K562 (cell line): ENCODE measurements around the gene LIPH. TPM values are rescaled to one million over a fixed set of nuclear protein-coding genes. Genes with fewer than 3 reads are reported as not detected.
A peak's percentile ranks its signal among the peaks of the same experiment; 100 is the strongest.

Experiments
- CEBPB ChIP-seq: fragments of 450-650 bp; IDR thresholded peaks from 2 replicates; pipeline ENCODE4 v1.6.1; 2016; ENCODE audit warnings: missing genetic modification characterization, missing compliant biosample characterization
- ETS2 ChIP-seq: IDR thresholded peaks from 2 replicates; pipeline ENCODE4 v1.6.1; 2016; ENCODE audit warnings: borderline replicate concordance, missing genetic modification characterization, mild to moderate bottlenecking, moderate library complexity, missing compliant biosample characterization; ENCODE audit not compliant: poor library complexity, severe bottlenecking
- FOXM1 ChIP-seq, 2 experiments: fragments of 450-650 bp in 1 of 2; sonication (generic) in 1 of 2; formaldehyde crosslinking in 1 of 2; IDR thresholded peaks; 2 replicates each; pipeline versions ENCODE4 v1.6.1 to v1.9.0; 2017 to 2022; ENCODE audit warnings: low read depth in 2 of 2, mild to moderate bottlenecking in 2 of 2, missing genetic modification reagents in 1 of 2, moderate library complexity in 1 of 2
- KDM5B ChIP-seq: fragments of 200-600 bp; sonication (generic); IDR thresholded peaks from 2 replicates; pipeline ENCODE4 v1.6.1; 2012; ENCODE audit warnings: low read depth, mild to moderate bottlenecking, moderate library complexity, low read length, control low read depth, inconsistent platforms; ENCODE audit not compliant: insufficient replicate concordance
- NFIC ChIP-seq: fragments of 450-650 bp; IDR thresholded peaks from 2 replicates; pipeline ENCODE4 v1.6.1; 2017; ENCODE audit warnings: mild to moderate bottlenecking, inconsistent platforms
- POLR2AphosphoS5 ChIP-seq: IDR thresholded peaks from 2 replicates; pipeline ENCODE4 v1.6.1; 2011; ENCODE audit warnings: mild to moderate bottlenecking, low read depth, low read length, moderate library complexity; ENCODE audit not compliant: control insufficient read depth, insufficient read depth
- PYGO2 ChIP-seq: fragments of 450-650 bp; IDR thresholded peaks from 2 replicates; pipeline ENCODE4 v1.6.1; 2016; ENCODE audit warnings: mild to moderate bottlenecking, missing genetic modification characterization, moderate library complexity, missing compliant biosample characterization
- SMARCA5 ChIP-seq: fragments of 450-650 bp; IDR thresholded peaks from 2 replicates; pipeline ENCODE4 v1.6.1; 2016
- SMC3 ChIP-seq: conservative IDR thresholded peaks from 2 replicates; pipeline ENCODE4 v1.6.1; 2011; ENCODE audit warnings: low read depth, low read length, improper control_type of control experiment; ENCODE audit not compliant: insufficient read depth
- THRAP3 ChIP-seq: fragments of 450-650 bp; IDR thresholded peaks from 2 replicates; pipeline ENCODE4 v1.6.1; 2016; ENCODE audit warnings: mild to moderate bottlenecking, inconsistent platforms, borderline replicate concordance
- U2AF2 ChIP-seq: fragments of 200-400 bp; formaldehyde crosslinking; optimal IDR thresholded peaks from 2 replicates; pipeline ENCODE3; 2017; ENCODE audit warnings: low read depth, mild to moderate bottlenecking, low read length
- WHSC1 ChIP-seq: IDR thresholded peaks from one replicate; pipeline ENCODE4 v1.6.1; 2012; ENCODE audit warnings: low read length, control low read depth, inconsistent platforms
- ZFP30 ChIP-seq: fragments of 250-450 bp; sonication (Bioruptor Pico); IDR thresholded peaks from 2 replicates; pipeline ENCODE4 v1.8.0; 2022; ENCODE audit warnings: moderate library complexity, mild to moderate bottlenecking, inconsistent platforms, borderline replicate concordance
- ZKSCAN8 ChIP-seq: fragments of 200-800 bp; sonication (Bioruptor generic); IDR thresholded peaks from 2 replicates; pipeline ENCODE4 v1.6.1; 2016; ENCODE audit warnings: missing genetic modification characterization, missing compliant biosample characterization
- ZNF134 ChIP-seq: fragments of 250-450 bp; sonication (Bioruptor Pico); conservative IDR thresholded peaks from 2 replicates; pipeline ENCODE4 v1.4.0; 2020
- polyA plus RNA-seq, 8 experiments: library from polyadenylated mRNA; depleted of rRNA in 4 of 8; stranded (reverse) in 5 of 8; unstranded in 3 of 8; fragments of >200 nt; fragmentation: Nextera tagmentation in 2 of 8; fragmentation: Illumina TruSeq in 1 of 8; extraction: Ambion mirVana in 2 of 8; extraction: Trizol in 1 of 8; gene quantifications; 2 replicates each; pipeline versions ENCODE4 v1.2.1 to v1.2.3, GENCODE V29; 2011 to 2014; ENCODE audit warnings: inconsistent platforms in 1 of 8, missing spikeins in 1 of 8
- total RNA-seq, 7 experiments: library from RNA; depleted of rRNA in 6 of 7; stranded (reverse); fragments of >200 nt in 6 of 7; fragmentation: Illumina TruSeq in 2 of 7; extraction: Trizol in 2 of 7; gene quantifications; 2 replicates each; pipeline versions ENCODE4 v1.2.1 to v1.2.3, GENCODE V29; 2011 to 2021; ENCODE audit warnings: low replicate concordance in 1 of 7
- TF ChIP-seq, protein P1 (sequence below): fragments of 450-650 bp; IDR thresholded peaks from 2 replicates; pipeline ENCODE4 v1.6.1; 2016; ENCODE audit warnings: missing biosample characterization, missing genetic modification characterization
- TF ChIP-seq, protein P2 (sequence below): fragments of 250-450 bp; sonication (Bioruptor Pico); IDR thresholded peaks from 2 replicates; pipeline ENCODE4 v1.8.0; 2022; ENCODE audit warnings: inconsistent platforms, mild to moderate bottlenecking, moderate library complexity, borderline replicate concordance
- TF ChIP-seq, protein P3 (sequence below): fragments of 450-650 bp; formaldehyde crosslinking; IDR thresholded peaks from 2 replicates; pipeline ENCODE4 v1.4.0; 2020; ENCODE audit warnings: mild to moderate bottlenecking, moderate library complexity
- TF ChIP-seq, protein P4 (sequence below): fragments of 250-450 bp; sonication (Bioruptor Pico); IDR thresholded peaks from 2 replicates; pipeline ENCODE4 v1.8.0; 2021; ENCODE audit warnings: borderline replicate concordance, mild to moderate bottlenecking, moderate library complexity; ENCODE audit not compliant: poor library complexity, severe bottlenecking
- TF ChIP-seq, protein P5 (sequence below), 2 experiments: fragments of 450-650 bp; conservative IDR thresholded peaks; 2 replicates each; pipeline ENCODE4 v1.6.1; 2017; ENCODE audit warnings: mild to moderate bottlenecking in 2 of 2, moderate library complexity in 2 of 2

Gene LIPH
- total and polyA plus RNA-seq, 9 of the 15 experiments (the other 6 are each of a cell fraction or from before 2014, with no cell fraction given), result 0.73 to 1.8 (median 1.3) TPM

DNA sequence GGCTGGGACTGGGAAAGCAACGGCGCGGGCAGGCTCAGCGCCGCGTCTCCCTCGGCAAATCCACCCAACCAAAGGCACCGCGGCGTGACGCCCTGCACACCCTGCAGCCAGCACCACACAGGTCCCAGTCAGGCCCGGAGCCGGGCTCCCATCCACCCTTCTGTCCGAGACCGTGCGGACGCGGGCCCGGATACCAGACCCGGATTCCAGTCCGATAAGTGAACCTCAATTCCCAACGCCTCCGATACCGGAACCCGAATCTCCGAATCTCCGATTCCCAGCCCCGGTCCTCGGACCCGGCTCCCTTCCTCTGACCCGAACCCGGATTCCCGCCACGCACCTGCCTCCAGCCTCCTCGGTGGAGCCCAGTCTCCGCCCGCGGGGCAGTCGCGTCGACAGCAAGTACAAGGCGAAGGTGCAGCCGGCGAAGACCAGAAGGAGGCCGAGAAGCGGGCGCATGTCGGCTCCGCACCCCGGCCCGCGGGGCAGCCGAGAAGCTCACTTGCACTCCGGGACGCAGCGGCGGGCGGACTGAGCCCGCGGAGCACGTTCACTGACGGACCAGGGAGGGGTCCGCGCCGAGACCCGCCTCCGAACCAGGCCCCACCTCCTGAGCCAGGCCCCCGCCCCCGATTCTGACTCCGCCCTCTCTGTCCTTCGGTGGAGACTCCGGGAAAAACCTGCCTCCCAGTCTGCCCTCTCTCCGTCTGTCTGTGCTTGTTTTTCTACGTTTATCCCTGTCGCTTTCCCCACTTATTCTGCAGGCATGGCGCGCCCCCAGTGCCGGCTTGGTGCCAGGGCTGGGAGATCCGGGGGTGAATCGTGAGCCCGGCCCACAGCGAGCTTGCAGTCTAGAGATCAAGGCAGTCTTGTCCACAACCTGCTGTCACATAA, 53.6 kb downstream of the LIPH start, which contains the start of gene TMEM41A (continued):
- TF ChIP-seq KDM5B, result peak; percentile 96
- no peak for TF ChIP-seq SMARCA5
- peak; percentile 88 for TF ChIP-seq POLR2AphosphoS5
- peak; percentile 72 for TF ChIP-seq NFIC
- TF ChIP-seq ZKSCAN8 (CRISPR knock-in tag), result no peak
- no peak for TF ChIP-seq WHSC1
- TF ChIP-seq, protein P1, sequence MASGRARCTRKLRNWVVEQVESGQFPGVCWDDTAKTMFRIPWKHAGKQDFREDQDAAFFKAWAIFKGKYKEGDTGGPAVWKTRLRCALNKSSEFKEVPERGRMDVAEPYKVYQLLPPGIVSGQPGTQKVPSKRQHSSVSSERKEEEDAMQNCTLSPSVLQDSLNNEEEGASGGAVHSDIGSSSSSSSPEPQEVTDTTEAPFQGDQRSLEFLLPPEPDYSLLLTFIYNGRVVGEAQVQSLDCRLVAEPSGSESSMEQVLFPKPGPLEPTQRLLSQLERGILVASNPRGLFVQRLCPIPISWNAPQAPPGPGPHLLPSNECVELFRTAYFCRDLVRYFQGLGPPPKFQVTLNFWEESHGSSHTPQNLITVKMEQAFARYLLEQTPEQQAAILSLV, result no peak
- no peak for TF ChIP-seq ZNF134 (CRISPR knock-in tag)
- TF ChIP-seq, protein P2, sequence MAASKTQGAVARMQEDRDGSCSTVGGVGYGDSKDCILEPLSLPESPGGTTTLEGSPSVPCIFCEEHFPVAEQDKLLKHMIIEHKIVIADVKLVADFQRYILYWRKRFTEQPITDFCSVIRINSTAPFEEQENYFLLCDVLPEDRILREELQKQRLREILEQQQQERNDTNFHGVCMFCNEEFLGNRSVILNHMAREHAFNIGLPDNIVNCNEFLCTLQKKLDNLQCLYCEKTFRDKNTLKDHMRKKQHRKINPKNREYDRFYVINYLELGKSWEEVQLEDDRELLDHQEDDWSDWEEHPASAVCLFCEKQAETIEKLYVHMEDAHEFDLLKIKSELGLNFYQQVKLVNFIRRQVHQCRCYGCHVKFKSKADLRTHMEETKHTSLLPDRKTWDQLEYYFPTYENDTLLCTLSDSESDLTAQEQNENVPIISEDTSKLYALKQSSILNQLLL (CRISPR knock-in tag), result no peak
- no peak for TF ChIP-seq THRAP3
- TF ChIP-seq CEBPB, result no peak
- TF ChIP-seq ETS2 (tag), result no peak
- TF ChIP-seq, protein P3, sequence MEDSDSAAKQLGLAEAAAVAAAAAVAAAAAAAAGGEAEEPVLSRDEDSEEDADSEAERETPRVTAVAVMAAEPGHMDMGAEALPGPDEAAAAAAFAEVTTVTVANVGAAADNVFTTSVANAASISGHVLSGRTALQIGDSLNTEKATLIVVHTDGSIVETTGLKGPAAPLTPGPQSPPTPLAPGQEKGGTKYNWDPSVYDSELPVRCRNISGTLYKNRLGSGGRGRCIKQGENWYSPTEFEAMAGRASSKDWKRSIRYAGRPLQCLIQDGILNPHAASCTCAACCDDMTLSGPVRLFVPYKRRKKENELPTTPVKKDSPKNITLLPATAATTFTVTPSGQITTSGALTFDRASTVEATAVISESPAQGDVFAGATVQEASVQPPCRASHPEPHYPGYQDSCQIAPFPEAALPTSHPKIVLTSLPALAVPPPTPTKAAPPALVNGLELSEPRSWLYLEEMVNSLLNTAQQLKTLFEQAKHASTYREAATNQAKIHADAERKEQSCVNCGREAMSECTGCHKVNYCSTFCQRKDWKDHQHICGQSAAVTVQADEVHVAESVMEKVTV, result no peak
- TF ChIP-seq U2AF2, result no peak
- TF ChIP-seq PYGO2 (tag), result no peak
- TF ChIP-seq FOXM1 (IDR thresholded peaks at IDR 0.05; ENCODE audit: low read depth), result 0 out of 2 replicates have a peak, but pooled peaks have one; percentile 28
- peak; percentile 97 for TF ChIP-seq FOXM1 (CRISPR knock-in tag; IDR thresholded peaks at IDR 0.05; ENCODE audit: low read depth)
- TF ChIP-seq SMC3, result no peak
- TF ChIP-seq, protein P4, sequence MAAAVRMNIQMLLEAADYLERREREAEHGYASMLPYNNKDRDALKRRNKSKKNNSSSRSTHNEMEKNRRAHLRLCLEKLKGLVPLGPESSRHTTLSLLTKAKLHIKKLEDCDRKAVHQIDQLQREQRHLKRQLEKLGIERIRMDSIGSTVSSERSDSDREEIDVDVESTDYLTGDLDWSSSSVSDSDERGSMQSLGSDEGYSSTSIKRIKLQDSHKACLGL (CRISPR knock-in tag), result peak; percentile 13
- no peak for TF ChIP-seq ZFP30 (CRISPR knock-in tag)
- TF ChIP-seq, protein P5, sequence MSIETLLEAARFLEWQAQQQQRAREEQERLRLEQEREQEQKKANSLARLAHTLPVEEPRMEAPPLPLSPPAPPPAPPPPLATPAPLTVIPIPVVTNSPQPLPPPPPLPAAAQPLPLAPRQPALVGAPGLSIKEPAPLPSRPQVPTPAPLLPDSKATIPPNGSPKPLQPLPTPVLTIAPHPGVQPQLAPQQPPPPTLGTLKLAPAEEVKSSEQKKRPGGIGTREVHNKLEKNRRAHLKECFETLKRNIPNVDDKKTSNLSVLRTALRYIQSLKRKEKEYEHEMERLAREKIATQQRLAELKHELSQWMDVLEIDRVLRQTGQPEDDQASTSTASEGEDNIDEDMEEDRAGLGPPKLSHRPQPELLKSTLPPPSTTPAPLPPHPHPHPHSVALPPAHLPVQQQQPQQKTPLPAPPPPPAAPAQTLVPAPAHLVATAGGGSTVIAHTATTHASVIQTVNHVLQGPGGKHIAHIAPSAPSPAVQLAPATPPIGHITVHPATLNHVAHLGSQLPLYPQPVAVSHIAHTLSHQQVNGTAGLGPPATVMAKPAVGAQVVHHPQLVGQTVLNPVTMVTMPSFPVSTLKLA (conservative IDR thresholded peaks at IDR 0.05), result peak in 1 of 2 experiments; percentile 90; a peak in 3 of 4 replicates
